Hepatic stellate cell (primary cell): Measurements from ENCODE around the gene C1QB.
A peak's percentile ranks its signal among the peaks of the same experiment; 100 is the strongest.
"Not testable (repeated sequence)": the region's sequence is repeated elsewhere in the genome, so short reads cannot be mapped to it uniquely, and the experiment has no call there.

Source experiments
- DNase-seq: peaks from one replicate; pipeline ENCODE4 v3.0.0; 2011; ENCODE audit warnings: low spot score

C1QB gene

GRCh38 chr1:22666412-22666811 is 13.4 kb downstream of the C1QB start:
- no peak for DNase-seq

GRCh38 chr1:22668840-22669239 is 15.8 kb downstream of the C1QB start:
- not testable (repeated sequence) for DNase-seq

DNA sequence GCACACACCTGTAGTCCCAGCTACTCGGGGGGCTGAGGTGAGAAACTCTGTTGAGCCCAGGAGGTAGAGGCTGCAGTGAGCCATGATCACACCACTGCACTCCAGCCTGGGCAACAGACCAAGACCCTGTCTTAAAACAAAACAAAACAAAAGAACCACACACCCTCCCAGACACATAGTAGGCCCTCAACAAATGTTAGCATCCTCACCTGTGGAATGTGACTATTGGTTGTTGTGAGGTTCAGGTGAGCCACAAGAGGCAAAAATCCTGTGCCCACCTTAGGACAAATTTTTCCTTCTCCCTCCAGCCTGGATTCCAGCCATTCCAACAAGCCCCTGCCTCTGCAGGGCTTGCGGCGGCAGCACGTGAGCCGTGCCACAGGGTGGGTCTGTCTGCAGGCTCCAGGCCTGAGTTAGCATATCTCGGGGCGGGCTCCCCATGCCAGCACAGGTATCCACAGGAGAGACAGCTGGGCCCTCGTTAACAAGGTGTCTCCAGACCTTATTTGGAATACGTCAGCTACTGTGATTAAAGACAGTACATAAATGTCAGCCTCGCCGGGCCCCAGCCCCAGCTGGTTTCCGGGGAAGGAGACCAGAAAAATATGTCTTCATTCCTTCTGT is 17.4 kb downstream of the C1QB start:
- DNase-seq, result no peak

DNA sequence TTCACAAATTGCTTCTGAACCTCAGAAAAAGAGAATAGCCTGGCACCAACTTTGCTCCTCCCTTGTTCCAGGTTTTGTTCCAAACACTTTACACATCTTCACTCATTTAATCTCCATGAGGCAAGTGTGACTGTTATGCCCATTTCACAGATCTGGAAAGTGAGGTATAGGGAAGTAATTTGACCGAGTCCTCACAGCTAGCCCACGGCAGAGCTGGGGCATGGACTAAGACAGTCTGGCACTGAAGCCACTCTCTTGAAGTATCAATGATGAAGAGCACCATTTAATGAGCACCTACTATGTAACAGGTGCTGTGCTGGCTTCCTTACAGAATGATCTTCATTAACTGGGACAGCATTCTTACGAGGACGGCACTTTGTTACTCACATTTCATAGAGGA is 19.0 kb downstream of the C1QB start:
- no peak for DNase-seq

DNA sequence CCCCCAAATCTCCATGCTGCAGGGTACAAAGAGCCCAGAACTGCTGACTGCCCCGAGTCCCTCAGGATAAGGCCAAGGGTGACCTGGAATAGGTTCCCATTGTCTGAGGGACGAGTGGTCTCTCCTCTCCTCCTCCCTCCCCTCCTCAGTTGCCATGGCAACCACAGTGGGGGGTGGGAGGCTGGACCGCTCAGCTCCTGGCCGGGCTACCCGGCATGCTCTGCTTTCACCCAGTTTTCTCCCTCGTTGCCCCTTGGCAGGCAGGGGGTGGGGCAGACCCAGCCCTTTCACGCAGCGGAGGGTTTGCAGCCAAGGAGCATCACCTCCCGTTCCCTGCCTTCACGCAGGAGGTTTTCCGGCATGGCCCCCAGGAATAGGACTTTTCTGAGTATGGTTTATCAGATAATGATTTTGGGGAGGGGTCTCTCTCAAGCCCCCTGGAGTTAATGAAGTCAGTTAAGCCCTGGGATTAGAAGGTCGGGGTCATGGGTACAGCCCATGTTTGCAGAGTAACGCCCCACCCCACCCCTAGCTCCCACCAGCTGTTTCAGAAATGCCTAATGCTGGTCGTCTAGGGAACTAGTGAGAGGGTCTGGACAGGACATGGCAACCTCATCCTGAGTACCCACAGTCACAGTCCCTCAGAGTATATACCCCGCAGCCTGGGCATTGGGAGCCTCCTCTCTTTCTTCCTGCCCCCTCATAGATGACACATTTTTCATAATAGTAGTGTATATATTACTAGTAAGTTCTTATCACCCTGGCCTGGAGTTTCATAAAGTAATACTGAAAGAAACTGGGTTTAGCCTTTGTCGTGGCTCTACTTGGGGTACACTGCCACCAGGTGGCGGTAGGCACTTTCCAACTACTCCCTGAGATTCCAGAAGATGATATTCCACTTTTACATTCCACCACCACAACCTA is 20.7 kb downstream of the C1QB start:
- DNase-seq, result peak; percentile 68

DNA sequence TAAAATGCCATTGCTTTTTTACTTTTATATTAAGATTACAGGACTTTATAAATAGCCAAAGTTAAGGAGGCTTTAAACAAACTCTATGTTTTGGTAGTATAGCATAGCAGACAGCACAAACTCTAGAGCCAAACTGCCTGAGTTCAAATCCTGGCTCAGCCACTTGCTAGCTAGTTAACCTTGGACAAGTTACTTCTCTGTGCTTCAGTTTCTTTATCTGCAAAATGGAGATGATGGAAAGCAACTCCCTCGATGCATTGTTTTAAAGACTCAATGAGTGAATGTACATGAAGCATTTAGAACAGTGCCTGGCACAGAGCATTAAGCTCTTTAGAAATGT is 21.3 kb downstream of the C1QB start:
- DNase-seq, result no peak

- DNase-seq, result not testable (repeated sequence)
Measured at GRCh38 chr1:22676151-22676550, 23.1 kb downstream of the C1QB start.

DNA sequence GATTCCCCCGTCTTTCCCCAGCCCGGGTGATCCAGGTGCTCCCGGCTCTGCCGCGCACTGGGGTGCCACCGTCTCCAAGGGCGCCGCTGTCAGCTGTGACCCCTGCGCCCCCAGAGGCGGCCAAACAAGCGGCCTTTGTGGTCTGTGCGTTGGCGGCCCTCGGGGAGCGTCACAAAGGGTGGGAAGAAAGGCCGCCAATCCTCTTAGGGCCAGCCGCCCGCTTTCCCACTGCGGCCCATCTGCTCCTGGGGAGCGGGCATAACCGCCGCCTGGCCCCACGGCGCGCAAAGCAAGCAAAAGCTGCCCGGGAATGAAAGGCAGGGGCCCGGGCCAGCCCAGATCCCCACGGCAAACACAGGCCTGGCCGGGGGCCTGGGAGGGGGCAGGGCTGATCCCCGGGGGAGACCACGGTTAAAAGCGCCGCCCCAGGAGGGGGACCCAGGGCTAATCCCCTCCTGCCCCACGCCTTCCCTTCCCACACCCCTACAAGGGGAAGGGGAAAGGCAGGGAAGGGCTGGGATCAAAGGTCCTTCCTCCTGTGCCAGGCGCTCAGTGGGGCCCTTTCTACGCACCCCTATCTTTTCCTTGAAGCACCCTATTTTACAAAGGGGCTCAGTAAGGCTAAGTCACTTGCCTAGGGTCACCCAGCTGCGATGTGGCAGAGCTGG is 24.0 kb downstream of the C1QB start:
- no peak for DNase-seq

DNA sequence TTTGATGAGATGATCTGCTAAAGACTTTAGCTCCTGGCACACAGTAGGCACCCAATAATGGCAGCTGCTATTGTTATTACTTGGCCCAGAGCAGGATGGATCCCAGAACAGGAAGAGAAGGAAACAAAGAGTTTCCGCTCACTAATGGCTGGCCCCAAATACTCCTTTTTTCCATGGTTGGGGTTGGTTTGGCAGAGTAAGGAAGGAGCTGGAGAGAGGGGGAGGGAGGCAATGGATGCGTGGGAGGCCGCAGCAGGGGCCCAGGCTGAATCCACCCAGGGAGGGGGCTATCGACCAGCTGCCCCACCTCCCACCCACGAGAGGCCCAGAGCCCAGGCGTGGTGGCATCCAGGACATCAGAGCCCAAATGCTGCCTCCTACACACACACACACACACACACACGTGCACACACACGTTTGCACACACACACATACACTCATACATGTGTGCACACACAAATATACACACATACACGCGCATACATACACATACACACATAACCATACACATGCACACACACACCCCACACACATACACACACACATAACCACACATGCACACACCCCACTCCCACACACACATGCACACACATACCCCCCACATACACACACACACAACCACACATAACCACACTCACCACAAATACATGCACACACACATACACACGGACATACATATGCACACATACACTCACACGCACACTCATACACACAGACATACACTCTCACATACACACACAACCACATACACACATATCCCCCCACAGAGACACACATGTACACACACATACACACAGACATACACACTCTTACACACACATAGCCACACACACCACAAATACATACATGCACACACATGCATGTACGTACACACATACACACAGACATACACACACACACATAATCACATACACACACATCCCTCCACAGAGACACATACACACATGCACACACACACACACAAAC is 25.2 kb downstream of the C1QB start:
- no peak for DNase-seq

GRCh38 chr1:22680726-22681125 is 27.7 kb downstream of the C1QB start:
- DNase-seq, result no peak

DNA sequence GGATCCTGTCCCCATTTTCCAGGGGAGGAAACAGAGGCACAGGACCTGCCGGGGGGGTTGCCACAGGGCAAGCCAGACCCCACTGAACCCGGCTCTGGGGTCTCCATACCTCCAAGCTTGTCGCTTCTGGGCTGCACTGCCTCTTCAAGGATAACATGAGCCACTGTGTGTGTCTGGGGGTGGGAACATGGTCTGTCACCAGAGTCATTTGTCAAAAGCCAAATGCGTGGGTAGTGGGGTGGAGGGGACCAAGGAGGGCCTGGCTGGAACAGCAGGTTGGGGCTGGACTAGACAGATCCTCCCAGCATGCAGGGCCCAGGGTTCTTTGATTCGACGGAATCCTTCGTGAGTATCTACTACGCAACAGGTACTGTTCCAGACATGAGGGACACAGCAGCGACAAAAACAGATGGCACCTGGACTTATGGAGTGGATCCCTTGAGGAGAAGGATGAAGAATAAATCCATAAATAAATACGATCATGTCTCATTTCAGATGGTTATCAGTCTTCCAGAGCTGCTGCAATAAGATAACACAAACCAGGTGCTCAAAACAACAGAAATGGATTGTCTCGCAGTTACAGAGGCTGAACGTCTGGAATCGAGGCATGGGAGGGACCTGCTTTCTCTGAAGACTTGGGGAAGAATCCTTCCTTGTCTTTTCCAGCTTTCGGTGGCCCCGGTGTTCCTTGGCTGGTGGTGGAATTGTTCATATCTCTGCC is 28.7 kb downstream of the C1QB start:
- no peak for DNase-seq

- no peak for DNase-seq
Measured at GRCh38 chr1:22683547-22683946, 30.5 kb downstream of the C1QB start.

DNA sequence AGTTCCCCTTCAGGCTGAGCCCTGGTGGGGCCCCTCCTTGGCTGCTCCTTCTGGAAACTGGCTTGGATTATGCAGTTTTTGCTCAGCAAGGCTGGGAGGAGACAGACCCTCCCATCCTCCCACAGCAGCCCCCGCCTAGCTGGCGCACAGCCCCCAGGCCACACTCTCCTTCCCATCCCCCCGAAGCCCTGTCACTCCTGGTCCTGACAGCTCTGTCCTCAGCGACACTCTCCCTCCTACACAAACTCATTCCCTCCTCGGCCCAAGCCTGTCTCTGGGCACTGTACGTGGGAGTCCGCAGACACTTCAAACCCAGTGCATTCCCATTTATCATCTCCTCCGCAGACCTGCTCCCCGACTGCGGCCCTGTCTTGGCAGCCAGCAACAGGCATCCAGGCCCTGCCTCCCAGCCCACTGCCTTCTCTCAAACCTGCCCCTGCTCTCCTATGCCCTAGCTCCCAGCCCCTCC is 32.6 kb downstream of the C1QB start:
- DNase-seq, result no peak

GRCh38 chr1:22687191-22687590 is 34.2 kb downstream of the C1QB start:
- no peak for DNase-seq

DNA sequence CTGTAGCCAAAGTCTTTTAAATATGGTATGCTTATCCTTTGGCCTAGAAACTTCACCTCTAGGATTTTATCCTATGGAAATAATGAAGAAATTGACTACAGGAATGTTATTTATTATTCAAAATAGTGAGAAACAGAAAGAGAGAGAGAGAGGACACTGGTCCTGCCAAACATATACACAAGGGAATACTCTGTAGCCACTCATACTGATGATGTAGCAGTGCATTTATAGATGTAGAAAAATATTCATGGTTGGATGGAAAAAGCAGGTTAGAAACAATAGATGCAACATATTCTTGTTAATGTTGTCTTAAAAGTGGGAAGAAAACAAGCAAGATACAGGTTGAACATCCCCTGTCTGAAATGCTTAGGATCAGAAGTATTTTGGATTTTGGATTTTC is 35.4 kb downstream of the C1QB start:
- DNase-seq, result no peak

GRCh38 chr1:22689505-22689904 is 36.5 kb downstream of the C1QB start:
- peak; percentile 83 for DNase-seq

DNA sequence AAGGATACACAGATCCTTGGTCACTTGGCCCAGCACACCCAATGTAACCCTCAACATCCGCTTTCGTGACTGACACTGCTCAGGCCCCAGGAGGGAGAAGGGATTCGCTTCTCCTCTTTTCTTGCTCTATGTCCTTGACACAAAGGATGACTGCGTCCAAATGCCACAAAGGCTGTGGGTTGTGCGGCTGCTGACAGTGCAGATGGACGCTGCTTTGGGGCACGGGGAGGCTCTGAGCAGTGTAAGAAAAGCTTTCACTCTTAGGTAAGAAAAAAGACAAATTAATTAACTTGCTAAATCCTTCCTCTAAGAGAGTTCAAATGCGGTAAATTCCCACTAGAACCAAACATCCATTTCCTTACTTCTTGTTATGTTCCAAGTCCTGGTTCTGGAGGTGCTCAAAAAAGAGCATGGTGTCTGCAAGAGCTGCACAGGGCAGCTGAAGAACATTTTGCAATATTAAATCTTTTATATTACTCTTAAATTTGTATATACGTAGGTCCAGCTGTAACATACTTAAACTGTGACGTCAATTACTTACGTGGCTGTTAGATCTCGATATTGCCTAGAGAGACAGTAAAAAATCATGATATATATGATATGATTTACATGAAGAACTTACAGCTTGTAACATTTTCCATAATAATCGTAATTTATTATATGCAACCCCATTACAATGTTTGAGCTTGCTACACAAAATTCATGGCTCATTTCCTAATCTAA is 38.2 kb downstream of the C1QB start:
- DNase-seq, result no peak

DNA sequence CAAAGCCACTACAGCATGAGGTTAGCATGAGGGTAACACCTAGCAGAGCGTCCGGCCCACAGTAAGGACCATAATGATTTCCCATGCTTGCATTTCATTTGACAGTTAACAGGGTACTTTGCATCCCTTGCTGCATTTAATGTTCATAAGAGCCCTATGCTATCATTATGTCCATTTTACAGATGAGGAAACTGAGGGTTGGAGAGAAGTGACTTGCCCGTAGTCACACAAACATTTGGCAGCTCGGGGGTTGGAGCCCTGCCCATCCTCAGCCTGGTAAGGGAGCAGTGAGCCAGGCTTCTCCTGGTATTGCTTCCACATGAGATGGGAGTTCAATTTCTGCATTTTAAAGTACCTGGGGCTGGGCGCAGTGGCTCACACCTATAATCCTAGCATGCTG is 41.1 kb downstream of the C1QB start:
- DNase-seq, result no peak

DNA sequence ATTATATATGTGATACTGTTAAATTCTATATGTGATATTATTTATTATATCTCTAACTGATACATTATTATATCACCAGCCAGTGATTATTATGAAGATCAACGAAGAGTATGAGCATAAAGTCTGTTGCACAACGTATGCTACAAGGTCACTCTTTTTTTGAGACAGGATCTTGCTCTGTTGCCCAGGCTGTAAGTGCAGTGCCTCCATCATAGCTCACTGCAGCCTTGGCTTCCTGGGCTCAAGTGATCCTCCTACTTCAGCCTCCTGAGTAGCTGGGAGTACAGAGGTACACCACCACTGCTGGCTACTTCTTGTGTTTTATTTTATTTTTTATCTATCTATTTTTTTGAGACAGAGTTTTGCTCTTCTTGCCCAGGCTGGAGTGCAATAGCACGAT is 43.6 kb downstream of the C1QB start:
- DNase-seq, result no peak

DNA sequence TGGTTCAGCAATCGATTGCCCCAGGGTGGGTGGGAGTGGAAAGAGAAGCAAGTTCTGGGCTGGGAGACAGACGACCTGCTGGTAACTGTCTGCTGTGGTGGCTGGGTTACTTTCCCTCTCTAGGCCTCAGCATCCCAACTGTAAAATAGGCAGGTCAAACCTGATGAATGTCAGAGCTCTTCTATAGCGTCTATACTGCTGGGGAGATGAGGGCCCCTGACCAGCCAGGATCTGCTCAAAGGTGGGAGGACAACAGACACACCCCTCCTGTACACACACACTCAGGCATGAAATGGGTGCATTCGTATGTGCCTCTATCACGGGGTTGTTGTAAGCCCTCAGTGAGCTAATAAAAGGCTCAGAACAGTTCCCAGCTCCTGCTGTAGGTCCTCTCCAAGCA is 44.9 kb downstream of the C1QB start:
- no peak for DNase-seq
